Panc1 (cell line): ENCODE results near the gene PSME3IP1. TPM values are rescaled to one million over a fixed set of nuclear protein-coding genes. Genes with fewer than 3 reads are reported as not detected.

ENCODE experiments used
- ATAC-seq: fragments of 200-7000 bp; cut with Tn5 transposase; 2 replicates; pipeline ENCODE4 v1.9.1; 2020; ENCODE audit warnings: mild to moderate bottlenecking, moderate library complexity
- BruUV-seq: library from RNA; stranded (reverse); fragments of 400-500 nt; replicated peaks from 2 replicates; lab custom pipeline; 2021; lab: Mats Ljungman, UMichigan
- CTCF ChIA-PET: fragments of 300-600 bp; sonication (Branson Sonifier 250); formaldehyde crosslinking; loops from one replicate; lab custom pipeline; 2022; ENCODE audit warnings: antibody characterized with exemption; lab: Charles Lee
- POLR2A ChIA-PET: fragments of 300-600 bp; sonication (Branson Sonifier 250); formaldehyde crosslinking; loops from one replicate; lab custom pipeline; 2022; ENCODE audit warnings: antibody characterized with exemption; lab: Charles Lee
- DNase-seq: peaks from one replicate; pipeline ENCODE4 v3.0.0-alpha.2; 2010; ENCODE audit warnings: low read depth, low spot score
- H3K27ac ChIP-seq: 2 replicates; pipeline ENCODE4 v1.5.1; 2011; ENCODE audit warnings: mild to moderate bottlenecking, low read length, inconsistent platforms
- H3K27me3 ChIP-seq: fragments of 200-500 bp; sonication (Bioruptor generic); 2 replicates; pipeline ENCODE4 v1.6.0; 2014; ENCODE audit warnings: low read length, inconsistent platforms; ENCODE audit not compliant: control insufficient read depth, insufficient read depth
- H3K36me3 ChIP-seq: fragments of 200-500 bp; sonication (Bioruptor generic); 2 replicates; pipeline ENCODE4 v1.5.1; 2014; ENCODE audit warnings: inconsistent platforms, mild to moderate bottlenecking, low read length, moderate library complexity; ENCODE audit not compliant: control insufficient read depth, insufficient read depth
- H3K4me1 ChIP-seq: 2 replicates; pipeline ENCODE4 v1.5.1; 2011; ENCODE audit warnings: inconsistent platforms, mild to moderate bottlenecking, low read length, moderate library complexity; ENCODE audit not compliant: control insufficient read depth, insufficient read depth
- H3K4me3 ChIP-seq, 2 experiments: 2 replicates each; pipeline ENCODE4 v1.5.1; 2011 to 2012; ENCODE audit warnings: low read depth in 2 of 2, low read length in 2 of 2, mild to moderate bottlenecking in 2 of 2, inconsistent platforms in 1 of 2, moderate library complexity in 1 of 2
- H3K9me3 ChIP-seq: fragments of 200-500 bp; sonication (Bioruptor generic); 2 replicates; pipeline ENCODE4 v1.5.1; 2014; ENCODE audit warnings: low read depth, mild to moderate bottlenecking, inconsistent platforms, low read length, moderate library complexity; ENCODE audit not compliant: control insufficient read depth, insufficient read depth
- CTCF ChIP-seq: fragments of 450-650 bp; IDR thresholded peaks from 2 replicates; pipeline ENCODE4 v1.5.1; 2017; ENCODE audit warnings: mild to moderate bottlenecking
- POLR2AphosphoS5 ChIP-seq: IDR thresholded peaks from 2 replicates; pipeline ENCODE4 v1.6.1; 2012; ENCODE audit warnings: mild to moderate bottlenecking, low read depth, low read length, moderate library complexity
- REST ChIP-seq, 2 experiments: IDR thresholded peaks; 2 replicates each; pipeline ENCODE4 v1.6.1; 2011 to 2012; ENCODE audit warnings: low read depth in 2 of 2, control low read depth in 1 of 2, low read length in 1 of 2, mild to moderate bottlenecking in 1 of 2, moderate library complexity in 1 of 2; ENCODE audit not compliant: insufficient read depth in 1 of 2
- SIN3A ChIP-seq: IDR thresholded peaks from 2 replicates; pipeline ENCODE4 v1.6.1; 2012; ENCODE audit warnings: low read depth, mild to moderate bottlenecking, low read length, moderate library complexity, borderline replicate concordance; ENCODE audit not compliant: insufficient read depth
- TCF7L2 ChIP-seq: IDR thresholded peaks from 2 replicates; pipeline ENCODE4 v1.6.1; 2011; ENCODE audit warnings: mild to moderate bottlenecking, low read depth, low read length, inconsistent platforms
- in situ Hi-C: cut with HindIII; loops from 2 replicates; pipeline ENCODE4 v1.10.0; 2016; ENCODE audit warnings: low sequenced_read_pairs, low pct_unique_long_range_greater_than_20kb
- intact Hi-C: fragments of 100-400 bp; cut with micrococcal nuclease; formaldehyde crosslinking; loops from one replicate; pipeline ENCODE4 v1.10.0; 2022; ENCODE audit not compliant: unreplicated experiment
- total RNA-seq: library from RNA; stranded (reverse); gene quantifications from one replicate; pipeline ENCODE4 v1.2.1, GENCODE V29; 2021; ENCODE audit not compliant: unreplicated experiment

PSME3IP1 gene
- total RNA-seq, 1 experiment from 2014 or later: 67.6 TPM

- in situ Hi-C loops: no loop called here
Measured at GRCh38 chr16:57224651-57225335, 39.0 kb upstream of the PSME3IP1 start.

GRCh38 chr16:57223057-57223456 lies 37.2 kb upstream of the PSME3IP1 start:
- DNase-seq (no peak), ATAC-seq (no peak)
- H3K36me3 ChIP-seq: peaks cover 16% of the 10 kb centered on the region
- in situ Hi-C loops: no loop called here
- no peaks in the 10 kb centered on the region for H3K27me3 ChIP-seq
- no peak overlapping the region for H3K27ac ChIP-seq
- H3K4me1 ChIP-seq: no peaks in the 10 kb centered on the region
- no peaks in the 10 kb centered on the region for H3K9me3 ChIP-seq
- intact Hi-C loops: no loop called here
- ChIA-PET POLR2A (no interaction called here), CTCF (no interaction called here)
- no peak for TF ChIP-seq SIN3A
- TF ChIP-seq TCF7L2: no peak
- no peak for TF ChIP-seq CTCF
- no peak for TF ChIP-seq REST (IDR thresholded peaks at IDR 0.05; ENCODE audit: insufficient read depth in 1 of 2, low read depth in 2 of 2, low read length in 1 of 2)
- no peak for TF ChIP-seq POLR2AphosphoS5
- no peak overlapping the region for H3K4me3 ChIP-seq
- no TSS peak for BruUV-seq

More at GRCh38 chr16:57224651-57225335, 39.0 kb upstream of the PSME3IP1 start:
- DNase-seq (no peak), ATAC-seq (no peak)
- Histone ChIP-seq H3K27ac (no peak overlapping the region), H3K36me3 (peaks cover 16% of the 10 kb centered on the region), H3K27me3 (no peaks in the 10 kb centered on the region), H3K4me3 (no peak overlapping the region), H3K9me3 (no peaks in the 10 kb centered on the region), H3K4me1 (no peaks in the 10 kb centered on the region)
- POLR2A ChIA-PET: no interaction called here
- TF ChIP-seq SIN3A (no peak), CTCF (no peak), POLR2AphosphoS5 (no peak), TCF7L2 (no peak), REST (IDR thresholded peaks at IDR 0.05; ENCODE audit: insufficient read depth in 1 of 2, low read depth in 2 of 2, low read length in 1 of 2) (no peak)
- intact Hi-C loops: no loop called here
- CTCF ChIA-PET: no interaction called here
- BruUV-seq: no TSS peak
